Measurements from ENCODE around the gene ASCL2. TPM values are rescaled to one million over a fixed set of nuclear protein-coding genes. Genes with fewer than 3 reads are reported as not detected.

The ASCL2 gene
- total and polyA plus RNA-seq, 3 donors from 2014 or later, result 1.3 to 5.8 (median 4.8) TPM

GRCh38 chr11:2220173-2220771 is 50.1 kb downstream of the ASCL2 start:
- no peak for DNase-seq
- 90 to 93% methylated on average over 3 of the region's 3 CpGs for WGBS, 2 donors

DNA sequence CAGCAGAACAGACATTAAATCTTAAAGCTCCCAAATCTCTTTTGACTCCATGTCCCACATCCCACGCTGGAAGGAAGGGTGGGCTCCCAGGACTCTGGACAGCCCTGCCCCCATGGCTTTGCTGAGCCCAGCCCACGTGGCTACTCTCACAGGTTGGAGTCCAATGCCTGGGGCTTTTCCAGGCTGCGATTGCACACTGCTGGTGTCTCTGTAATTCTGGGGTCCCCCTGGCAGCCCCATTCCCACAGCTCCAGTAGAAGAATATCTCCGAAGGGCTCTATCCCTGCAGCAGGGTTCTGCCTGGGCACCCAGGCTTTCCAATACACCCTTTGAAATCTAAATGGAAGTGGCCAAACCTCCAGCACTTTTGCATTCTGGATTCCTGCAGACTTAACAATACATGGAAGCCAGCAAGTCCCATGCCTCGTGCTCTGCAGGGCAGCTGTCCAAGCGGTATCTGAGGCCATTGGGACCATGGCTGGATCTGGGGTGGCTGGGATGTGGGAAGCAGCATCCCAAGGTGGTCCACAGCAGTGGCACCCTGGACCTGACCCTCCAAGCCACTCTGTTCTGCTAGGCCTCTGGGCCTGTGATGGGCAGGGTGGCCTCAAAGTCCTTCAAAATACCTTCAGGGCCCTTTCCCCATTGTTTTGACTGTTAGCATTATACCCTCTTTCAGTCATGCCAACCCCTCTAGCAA is 50.9 kb downstream of the ASCL2 start:
- peak; percentile 11 for DNase-seq

More at GRCh38 chr11:2220173-2220771, 50.1 kb downstream of the ASCL2 start:
- Histone ChIP-seq H3K36me3 (ENCODE audit: low read depth, missing control alignments) (no peaks in the 10 kb centered on the region), H3K27me3 (no peaks in the 10 kb centered on the region), H3K4me3 (no peak overlapping the region), H3K27ac (no peak overlapping the region), H3K9me3 (no peaks in the 10 kb centered on the region), H3K4me1 (no peaks in the 10 kb centered on the region)
- intact Hi-C loops (cut with DNase I; ENCODE audit: low total_unique reads), result no loop called here
- TF ChIP-seq, protein P1, sequence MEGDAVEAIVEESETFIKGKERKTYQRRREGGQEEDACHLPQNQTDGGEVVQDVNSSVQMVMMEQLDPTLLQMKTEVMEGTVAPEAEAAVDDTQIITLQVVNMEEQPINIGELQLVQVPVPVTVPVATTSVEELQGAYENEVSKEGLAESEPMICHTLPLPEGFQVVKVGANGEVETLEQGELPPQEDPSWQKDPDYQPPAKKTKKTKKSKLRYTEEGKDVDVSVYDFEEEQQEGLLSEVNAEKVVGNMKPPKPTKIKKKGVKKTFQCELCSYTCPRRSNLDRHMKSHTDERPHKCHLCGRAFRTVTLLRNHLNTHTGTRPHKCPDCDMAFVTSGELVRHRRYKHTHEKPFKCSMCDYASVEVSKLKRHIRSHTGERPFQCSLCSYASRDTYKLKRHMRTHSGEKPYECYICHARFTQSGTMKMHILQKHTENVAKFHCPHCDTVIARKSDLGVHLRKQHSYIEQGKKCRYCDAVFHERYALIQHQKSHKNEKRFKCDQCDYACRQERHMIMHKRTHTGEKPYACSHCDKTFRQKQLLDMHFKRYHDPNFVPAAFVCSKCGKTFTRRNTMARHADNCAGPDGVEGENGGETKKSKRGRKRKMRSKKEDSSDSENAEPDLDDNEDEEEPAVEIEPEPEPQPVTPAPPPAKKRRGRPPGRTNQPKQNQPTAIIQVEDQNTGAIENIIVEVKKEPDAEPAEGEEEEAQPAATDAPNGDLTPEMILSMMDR (IDR thresholded peaks at IDR 0.05), result no peak
- TF ChIP-seq POLR2A (IDR thresholded peaks at IDR 0.05), result no peak

More for the DNA sequence above, 50.9 kb downstream of the ASCL2 start:
- no peak overlapping the region for H3K4me3 ChIP-seq
- intact Hi-C loops (cut with DNase I; ENCODE audit: low total_unique reads), result no loop called here
- 88 to 96% methylated on average over 4 to 6 of the region's 6 CpGs for WGBS, 2 donors
- H3K27me3 ChIP-seq, result no peaks in the 10 kb centered on the region
- H3K27ac ChIP-seq, result no peak overlapping the region
- TF ChIP-seq POLR2A (IDR thresholded peaks at IDR 0.05), result no peak
- TF ChIP-seq, protein P1 (IDR thresholded peaks at IDR 0.05), result no peak
- no peaks in the 10 kb centered on the region for H3K36me3 ChIP-seq (ENCODE audit: low read depth, missing control alignments)
- no peaks in the 10 kb centered on the region for H3K4me1 ChIP-seq
- no peaks in the 10 kb centered on the region for H3K9me3 ChIP-seq

Other genes starting within 250 kb of the ASCL2 start
- 100 to 1,000 TPM in 1 of 2 donors, 10 to 100 TPM in 1; 69.8 to 104 TPM for gene IGF2, start 131.2 kb downstream of the ASCL2 start, total RNA-seq
- gene IGF2, start 131.2 kb downstream of the ASCL2 start, polyA plus RNA-seq (ENCODE audit: insufficient read depth, low read depth, low replicate concordance), result 52.3 TPM
- not detected for gene INS, start 109.4 kb downstream of the ASCL2 start, total RNA-seq
- not detected for gene INS, start 109.4 kb downstream of the ASCL2 start, polyA plus RNA-seq (ENCODE audit: insufficient read depth, low read depth, low replicate concordance)
- gene TH, start 98.8 kb downstream of the ASCL2 start, total RNA-seq, result 1 to 10 TPM; 1.1 to 2.0 TPM
- gene TH, start 98.8 kb downstream of the ASCL2 start, polyA plus RNA-seq (ENCODE audit: insufficient read depth, low read depth, low replicate concordance), result 1.2 TPM
- gene C11orf21, start 31.3 kb upstream of the ASCL2 start, total RNA-seq, result under 1 TPM; 0.12 to 0.47 TPM
- 0.88 TPM for gene C11orf21, start 31.3 kb upstream of the ASCL2 start, polyA plus RNA-seq (ENCODE audit: insufficient read depth, low read depth, low replicate concordance)
- 1 to 10 TPM; 1.0 to 1.1 TPM for gene TSPAN32, start 31.4 kb upstream of the ASCL2 start, total RNA-seq
- gene TSPAN32, start 31.4 kb upstream of the ASCL2 start, polyA plus RNA-seq (ENCODE audit: insufficient read depth, low read depth, low replicate concordance), result 1.5 TPM
- 100 to 1,000 TPM; 541 to 829 TPM for gene CD81, start 106.7 kb upstream of the ASCL2 start, total RNA-seq
- gene CD81, start 106.7 kb upstream of the ASCL2 start, polyA plus RNA-seq (ENCODE audit: insufficient read depth, low read depth, low replicate concordance), result 665 TPM
- gene TSSC4, start 130.2 kb upstream of the ASCL2 start, total RNA-seq, result 10 to 100 TPM; 87.4 to 95.5 TPM
- gene TSSC4, start 130.2 kb upstream of the ASCL2 start, polyA plus RNA-seq (ENCODE audit: insufficient read depth, low read depth, low replicate concordance), result 133 TPM
- gene TRPM5, start 173.9 kb upstream of the ASCL2 start, total RNA-seq, result 1 to 10 TPM in 1 of 2 donors, under 1 TPM in 1; 0.94 to 1.1 TPM
- gene TRPM5, start 173.9 kb upstream of the ASCL2 start, polyA plus RNA-seq (ENCODE audit: insufficient read depth, low read depth, low replicate concordance), result 0.46 TPM
- 10 to 100 TPM; 12.8 to 24.2 TPM for gene KCNQ1, start 174.4 kb upstream of the ASCL2 start, total RNA-seq
- gene KCNQ1, start 174.4 kb upstream of the ASCL2 start, polyA plus RNA-seq (ENCODE audit: insufficient read depth, low read depth, low replicate concordance), result 6.0 TPM